ENCODE data around the gene LCTL.

- TF ChIP-seq CTCF (conservative IDR thresholded peaks at IDR 0.05 in 1 of 2, IDR thresholded peaks at IDR 0.05 in 1 of 2; ENCODE audit: extremely low read depth in 1 of 2, insufficient read depth in 1 of 2, low read depth in 1 of 2, low read length in 2 of 2) (no peak), EZH2 (IDR thresholded peaks at IDR 0.05; ENCODE audit: borderline replicate concordance, low read length) (no peak)
These were observed 24.6 kb upstream of the LCTL start for GRCh38 chr15:66590435-66590834.

Data from mammary epithelial cell (primary cell).